ENCODE measurements around the gene OR4C5.
"Not testable (repeated sequence)": the region's sequence is repeated elsewhere in the genome, so short reads cannot be mapped to it uniquely, and the experiment has no call there.

The OR4C5 gene

GRCh38 chr11:48366365-48366764, at the start of gene OR4C5:
Gene OR4C5 (minus strand): TSS chr11:48366465. CDS start chr11:48366465, 0 bp downstream.
- no peak for DNase-seq (ENCODE audit: low read depth)

GRCh38 chr11:48384670-48385069, 18.4 kb upstream of the OR4C5 start:
- DNase-seq (ENCODE audit: low read depth), result no peak

- not testable (repeated sequence) for DNase-seq (ENCODE audit: low read depth)
These were observed 17.9 kb upstream of the OR4C5 start for GRCh38 chr11:48384151-48384550.

GRCh38 chr11:48361289-48361688, 5.0 kb downstream of the OR4C5 start:
- not testable (repeated sequence) for DNase-seq (ENCODE audit: low read depth)

GRCh38 chr11:48354677-48355076, 11.6 kb downstream of the OR4C5 start:
- DNase-seq (ENCODE audit: low read depth), result no peak

- DNase-seq (ENCODE audit: low read depth), result no peak
These were observed 12.3 kb downstream of the OR4C5 start for GRCh38 chr11:48354013-48354412.

- DNase-seq (ENCODE audit: low read depth), result not testable (repeated sequence)
These were observed 20.0 kb downstream of the OR4C5 start for GRCh38 chr11:48346286-48346685.

GRCh38 chr11:48342505-48342904, 23.8 kb downstream of the OR4C5 start:
- not testable (repeated sequence) for DNase-seq (ENCODE audit: low read depth)

GRCh38 chr11:48341466-48341865, 24.8 kb downstream of the OR4C5 start:
- DNase-seq (ENCODE audit: low read depth), result no peak

- not testable (repeated sequence) for DNase-seq (ENCODE audit: low read depth)
These were observed 41.6 kb downstream of the OR4C5 start, which contains the start of gene OR4C3 for GRCh38 chr11:48324620-48325019. Gene OR4C3 (plus strand): TSS chr11:48324920. CDS start chr11:48325022, 102 bp downstream.

- not testable (repeated sequence) for DNase-seq (ENCODE audit: low read depth)
These were observed 46.5 kb downstream of the OR4C5 start for GRCh38 chr11:48319813-48320212.
